GM10248 (cell line): ENCODE results near the gene LRRC18.

ENCODE experiments used
- CTCF ChIA-PET: fragments of 300-600 bp; sonication (Branson Sonifier 250); formaldehyde crosslinking; extraction: SDS; loops from one replicate; lab custom pipeline; 2021; ENCODE audit warnings: antibody characterized with exemption; lab: Yijun Ruan, JAX
- POLR2A ChIA-PET: fragments of 350-650 bp; sonication (Branson Sonifier 250); formaldehyde crosslinking; extraction: SDS; loops from one replicate; lab custom pipeline; 2020; ENCODE audit warnings: antibody characterized with exemption; lab: Yijun Ruan, JAX
- DNase-seq: peaks from one replicate; pipeline ENCODE4 v3.0.0; 2012; ENCODE audit errors: extremely low spot score
- TF ChIP-seq, protein P1 (sequence below): IDR thresholded peaks from 2 replicates; pipeline ENCODE4 v1.5.1; 2012; ENCODE audit warnings: mild to moderate bottlenecking, low read depth; ENCODE audit errors: extremely low read depth, missing control alignments, control extremely low read depth

Gene LRRC18

DNA sequence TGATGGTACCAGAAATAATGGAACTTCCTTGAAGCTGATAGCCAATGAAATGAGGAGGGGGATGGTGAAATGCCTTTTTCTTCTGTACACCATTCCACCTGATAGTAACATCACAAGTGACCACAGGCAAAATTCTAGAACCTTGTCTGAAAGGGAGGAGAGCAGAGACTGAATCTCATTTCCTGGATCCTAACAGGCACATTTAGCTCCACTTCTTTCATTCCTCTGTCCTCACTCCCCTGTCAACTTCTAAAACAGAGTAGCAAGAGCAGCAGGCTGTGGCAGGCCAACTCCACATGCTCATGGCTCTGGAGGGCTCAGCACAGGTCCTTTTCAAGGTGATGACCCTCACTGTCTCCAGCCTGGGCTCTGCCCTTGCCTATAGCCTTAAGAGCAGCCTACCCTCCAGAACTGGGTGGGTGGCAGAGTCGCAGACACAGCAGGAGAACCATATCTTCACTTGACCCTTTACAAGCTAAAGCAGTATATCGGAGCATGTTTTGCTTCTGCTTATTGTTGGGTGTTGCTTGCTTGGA lies at the start of gene LRRC18:
TSS of gene LRRC18 (minus strand) at position 51 of the 536 bp plus-strand sequence. CDS start 25,685 bp downstream, outside the sequence.
- TF ChIP-seq, protein P1, sequence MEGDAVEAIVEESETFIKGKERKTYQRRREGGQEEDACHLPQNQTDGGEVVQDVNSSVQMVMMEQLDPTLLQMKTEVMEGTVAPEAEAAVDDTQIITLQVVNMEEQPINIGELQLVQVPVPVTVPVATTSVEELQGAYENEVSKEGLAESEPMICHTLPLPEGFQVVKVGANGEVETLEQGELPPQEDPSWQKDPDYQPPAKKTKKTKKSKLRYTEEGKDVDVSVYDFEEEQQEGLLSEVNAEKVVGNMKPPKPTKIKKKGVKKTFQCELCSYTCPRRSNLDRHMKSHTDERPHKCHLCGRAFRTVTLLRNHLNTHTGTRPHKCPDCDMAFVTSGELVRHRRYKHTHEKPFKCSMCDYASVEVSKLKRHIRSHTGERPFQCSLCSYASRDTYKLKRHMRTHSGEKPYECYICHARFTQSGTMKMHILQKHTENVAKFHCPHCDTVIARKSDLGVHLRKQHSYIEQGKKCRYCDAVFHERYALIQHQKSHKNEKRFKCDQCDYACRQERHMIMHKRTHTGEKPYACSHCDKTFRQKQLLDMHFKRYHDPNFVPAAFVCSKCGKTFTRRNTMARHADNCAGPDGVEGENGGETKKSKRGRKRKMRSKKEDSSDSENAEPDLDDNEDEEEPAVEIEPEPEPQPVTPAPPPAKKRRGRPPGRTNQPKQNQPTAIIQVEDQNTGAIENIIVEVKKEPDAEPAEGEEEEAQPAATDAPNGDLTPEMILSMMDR, result no peak
- ChIA-PET POLR2A (no interaction called here), CTCF (no interaction called here)
- no peak for DNase-seq

DNA sequence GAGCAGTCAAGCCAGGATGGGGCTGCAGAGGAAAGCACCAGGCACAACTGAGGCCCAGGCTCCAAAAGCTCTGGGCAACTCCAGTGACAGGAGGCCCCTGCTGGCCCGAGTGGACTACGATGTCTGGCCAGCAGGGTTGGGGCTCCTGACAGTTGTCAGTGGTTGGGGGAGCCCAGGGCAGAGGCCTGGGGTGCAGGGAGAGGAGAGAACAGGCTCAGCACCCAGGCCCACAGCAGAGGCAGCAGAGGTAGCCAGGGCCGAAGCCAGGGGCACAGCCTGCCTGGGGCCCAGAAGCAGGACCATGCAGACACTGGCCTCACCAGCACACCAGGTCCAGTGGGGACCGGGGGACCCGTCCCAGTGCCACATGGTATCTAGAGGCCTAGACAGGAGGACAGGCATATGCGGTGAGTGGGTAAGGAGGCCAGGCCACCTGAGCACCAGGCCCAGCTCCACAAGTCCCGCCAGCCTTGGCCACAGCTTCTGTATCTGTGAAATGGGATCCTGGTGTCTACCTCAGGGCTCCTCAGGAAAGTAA lies 46.0 kb upstream of the LRRC18 start:
- POLR2A ChIA-PET, result no interaction called here
- CTCF ChIA-PET, result interaction anchor here (0.8 kb wide), 2 partner anchors 317 to 329 kb away, joined by 3 read pairs; no protein-coding TSS in a partner anchor
- TF ChIP-seq, protein P1, result no peak
- DNase-seq, result no peak

DNA sequence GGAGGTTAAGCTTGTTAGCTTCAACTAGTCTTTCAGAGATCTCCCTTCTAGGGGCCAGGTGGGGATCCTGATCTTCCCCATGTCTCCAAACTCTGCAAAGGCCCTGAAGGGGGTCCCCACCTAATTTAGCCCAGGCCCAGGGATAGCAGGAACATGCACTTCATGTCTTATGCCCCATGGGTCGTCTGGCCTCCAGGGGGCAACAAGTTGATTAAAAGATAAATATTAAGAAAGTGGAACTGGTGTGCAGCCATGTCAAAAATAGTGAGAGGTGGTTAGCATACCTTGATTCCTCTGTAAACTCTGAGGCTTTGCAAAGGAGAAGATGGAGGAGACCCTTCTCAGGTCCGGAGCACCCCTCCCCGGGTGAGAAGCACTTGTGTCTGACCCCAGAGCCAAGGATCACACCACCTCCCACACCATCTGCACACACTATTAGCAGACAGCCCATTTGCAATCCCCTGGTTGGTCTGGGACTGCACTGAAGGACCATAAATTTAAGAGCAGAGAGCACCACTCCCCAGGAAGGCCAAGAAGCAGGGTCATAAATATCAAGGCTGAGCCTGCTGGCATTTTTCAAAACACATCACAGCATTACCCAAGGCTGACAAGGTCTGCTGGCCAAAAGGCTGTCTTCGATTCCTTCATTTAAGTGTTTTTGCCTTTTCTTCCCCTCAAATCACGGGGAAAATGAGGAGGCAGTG lies 44.2 kb upstream of the LRRC18 start:
- TF ChIP-seq, protein P1, result peak; percentile 14
- CTCF ChIA-PET, result interaction anchor here (0.6 kb wide), 1 partner anchor 9 kb away, joined by 3 read pairs; no protein-coding TSS in a partner anchor
- no peak for DNase-seq
- POLR2A ChIA-PET, result no interaction called here

DNA sequence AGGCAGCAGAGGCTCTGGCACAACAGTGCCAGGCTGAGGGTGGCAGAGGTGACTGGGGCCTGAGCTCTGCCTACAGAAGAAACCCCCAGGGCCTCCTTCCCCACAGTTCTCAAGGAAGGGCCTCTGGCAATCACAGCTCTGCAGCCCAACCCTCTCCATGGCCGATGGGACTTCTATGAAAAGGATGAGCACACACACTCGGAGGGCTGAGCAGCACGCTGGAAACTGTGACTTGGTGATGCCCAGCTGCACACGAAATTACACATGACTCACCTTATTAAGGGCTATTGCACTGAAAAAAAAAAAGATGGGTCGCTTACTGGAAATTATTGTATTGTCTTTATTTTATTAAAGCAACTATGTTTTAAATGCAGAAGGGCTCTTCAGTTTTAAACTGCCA lies 42.9 kb upstream of the LRRC18 start:
- CTCF ChIA-PET, result interaction anchor here (0.9 to 1.5 kb wide), 5 partner anchors 13 to 537 kb away, joined by 3 to 6 read pairs (median 3); no protein-coding TSS in a partner anchor
- TF ChIP-seq, protein P1, result no peak
- DNase-seq, result no peak
- POLR2A ChIA-PET, result no interaction called here

DNA sequence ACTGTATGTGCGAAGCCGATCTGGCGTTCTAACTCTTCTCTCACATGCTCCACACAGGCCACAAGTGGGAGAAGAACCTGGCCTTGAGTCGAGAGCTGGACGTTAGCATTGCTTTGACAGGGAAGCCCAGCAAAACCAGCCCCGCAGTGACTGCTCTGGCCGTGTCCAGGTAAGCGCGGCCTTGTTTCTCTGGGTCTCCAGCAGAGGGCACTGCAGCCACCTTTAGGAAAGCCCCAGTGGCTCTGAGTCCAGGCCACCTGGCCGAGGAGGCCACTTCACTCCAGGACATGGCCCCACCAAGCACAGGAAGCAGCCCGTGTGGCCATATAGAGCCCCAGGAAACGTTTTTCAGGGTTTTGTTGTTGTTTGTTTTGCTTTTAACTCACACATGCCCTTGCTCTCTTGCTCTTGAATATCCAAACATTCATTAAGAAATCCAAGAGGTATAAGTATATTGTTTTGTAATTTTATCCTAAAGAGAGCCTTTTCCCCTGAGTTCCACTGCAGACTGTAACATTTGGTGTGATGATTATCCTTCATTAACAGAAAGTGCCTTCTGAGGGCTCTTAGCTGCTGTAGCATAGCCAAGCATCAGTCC lies 41.8 kb upstream of the LRRC18 start:
- ChIA-PET POLR2A (no interaction called here), CTCF (interaction anchor here (0.6 to 2.3 kb wide), 9 partner anchors 11 to 538 kb away, joined by 3 to 7 read pairs (median 3); no protein-coding TSS in a partner anchor)
- DNase-seq, result peak; percentile 76
- TF ChIP-seq, protein P1, result peak; percentile 62

DNA sequence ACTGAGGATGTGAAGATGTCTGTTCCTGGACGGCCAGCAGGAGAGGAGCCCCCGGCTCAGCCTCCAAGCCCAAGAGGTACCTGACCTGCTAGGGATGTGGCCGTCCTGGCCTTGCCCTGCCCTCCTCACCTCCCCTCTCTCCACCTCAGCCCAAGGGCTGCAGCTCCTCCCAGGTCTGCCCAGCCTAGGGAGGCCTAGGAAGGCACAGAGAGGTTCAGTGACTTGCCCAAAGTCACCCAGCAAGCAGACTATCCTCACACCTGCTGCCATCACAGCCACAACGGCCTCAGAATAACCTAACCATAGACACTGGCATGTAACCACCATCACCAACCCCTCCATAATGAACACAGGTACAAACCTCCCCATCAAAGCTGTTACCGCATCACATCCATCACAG lies 38.7 kb upstream of the LRRC18 start:
- TF ChIP-seq, protein P1, result no peak
- CTCF ChIA-PET, result interaction anchor here (0.8 to 2.3 kb wide), 4 partner anchors 10 to 541 kb away, joined by 3 to 7 read pairs (median 4); no protein-coding TSS in a partner anchor
- no peak for DNase-seq
- POLR2A ChIA-PET, result no interaction called here
